K562 (cell line): ENCODE measurements around the gene LRGUK. TPM values are rescaled to one million over a fixed set of nuclear protein-coding genes. Genes with fewer than 3 reads are reported as not detected.
A peak's percentile ranks its signal among the peaks of the same experiment; 100 is the strongest.

Experiments
- EWSR1 ChIP-seq: fragments of 450-650 bp; IDR thresholded peaks from 2 replicates; pipeline ENCODE4 v1.6.1; 2018; ENCODE audit warnings: borderline replicate concordance, mild to moderate bottlenecking, low read depth, moderate library complexity; ENCODE audit not compliant: partially characterized antibody
- NFE2 ChIP-seq: IDR thresholded peaks from 2 replicates; pipeline ENCODE4 v1.6.1; 2014; ENCODE audit warnings: antibody characterized with exemption, low read depth
- ZNF436 ChIP-seq: fragments of 250-450, 450-650 bp; sonication (Bioruptor Pico); formaldehyde crosslinking; IDR thresholded peaks from 2 replicates; pipeline ENCODE4 v1.7.0; 2020; ENCODE audit warnings: mild to moderate bottlenecking
- polyA plus RNA-seq, 8 experiments: library from polyadenylated mRNA; depleted of rRNA in 4 of 8; stranded (reverse) in 5 of 8; unstranded in 3 of 8; fragments of >200 nt; fragmentation: Nextera tagmentation in 2 of 8; fragmentation: Illumina TruSeq in 1 of 8; extraction: Ambion mirVana in 2 of 8; extraction: Trizol in 1 of 8; gene quantifications; 2 replicates each; pipeline versions ENCODE4 v1.2.1 to v1.2.3, GENCODE V29; 2011 to 2014; ENCODE audit warnings: inconsistent platforms in 1 of 8, missing spikeins in 1 of 8
- total RNA-seq, 7 experiments: library from RNA; depleted of rRNA in 6 of 7; stranded (reverse); fragments of >200 nt in 6 of 7; fragmentation: Illumina TruSeq in 2 of 7; extraction: Trizol in 2 of 7; gene quantifications; 2 replicates each; pipeline versions ENCODE4 v1.2.1 to v1.2.3, GENCODE V29; 2011 to 2021; ENCODE audit warnings: low replicate concordance in 1 of 7
- TF ChIP-seq, protein P1 (sequence below), 2 experiments: fragments of 450-650 bp; formaldehyde crosslinking in 1 of 2; IDR thresholded peaks; 2 replicates each; pipeline versions ENCODE4 v1.4.0 to v1.6.1; 2014 to 2020; ENCODE audit warnings: mild to moderate bottlenecking in 2 of 2, borderline replicate concordance in 1 of 2, low read depth in 1 of 2

Gene LRGUK
- total and polyA plus RNA-seq, 9 of the 15 experiments (the other 6 are each of a cell fraction or from before 2014, with no cell fraction given), result 0.04 to 0.33 (median 0.18) TPM

GRCh38 chr7:134298902-134299683 is 172.0 kb downstream of the LRGUK start (continued):
- TF ChIP-seq, protein P1, sequence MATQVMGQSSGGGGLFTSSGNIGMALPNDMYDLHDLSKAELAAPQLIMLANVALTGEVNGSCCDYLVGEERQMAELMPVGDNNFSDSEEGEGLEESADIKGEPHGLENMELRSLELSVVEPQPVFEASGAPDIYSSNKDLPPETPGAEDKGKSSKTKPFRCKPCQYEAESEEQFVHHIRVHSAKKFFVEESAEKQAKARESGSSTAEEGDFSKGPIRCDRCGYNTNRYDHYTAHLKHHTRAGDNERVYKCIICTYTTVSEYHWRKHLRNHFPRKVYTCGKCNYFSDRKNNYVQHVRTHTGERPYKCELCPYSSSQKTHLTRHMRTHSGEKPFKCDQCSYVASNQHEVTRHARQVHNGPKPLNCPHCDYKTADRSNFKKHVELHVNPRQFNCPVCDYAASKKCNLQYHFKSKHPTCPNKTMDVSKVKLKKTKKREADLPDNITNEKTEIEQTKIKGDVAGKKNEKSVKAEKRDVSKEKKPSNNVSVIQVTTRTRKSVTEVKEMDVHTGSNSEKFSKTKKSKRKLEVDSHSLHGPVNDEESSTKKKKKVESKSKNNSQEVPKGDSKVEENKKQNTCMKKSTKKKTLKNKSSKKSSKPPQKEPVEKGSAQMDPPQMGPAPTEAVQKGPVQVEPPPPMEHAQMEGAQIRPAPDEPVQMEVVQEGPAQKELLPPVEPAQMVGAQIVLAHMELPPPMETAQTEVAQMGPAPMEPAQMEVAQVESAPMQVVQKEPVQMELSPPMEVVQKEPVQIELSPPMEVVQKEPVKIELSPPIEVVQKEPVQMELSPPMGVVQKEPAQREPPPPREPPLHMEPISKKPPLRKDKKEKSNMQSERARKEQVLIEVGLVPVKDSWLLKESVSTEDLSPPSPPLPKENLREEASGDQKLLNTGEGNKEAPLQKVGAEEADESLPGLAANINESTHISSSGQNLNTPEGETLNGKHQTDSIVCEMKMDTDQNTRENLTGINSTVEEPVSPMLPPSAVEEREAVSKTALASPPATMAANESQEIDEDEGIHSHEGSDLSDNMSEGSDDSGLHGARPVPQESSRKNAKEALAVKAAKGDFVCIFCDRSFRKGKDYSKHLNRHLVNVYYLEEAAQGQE (IDR thresholded peaks at IDR 0.05; ENCODE audit: borderline replicate concordance), result peak; percentile 5; the same call in 1 of the 2 replicates
- TF ChIP-seq, protein P1 (CRISPR knock-in tag; IDR thresholded peaks at IDR 0.05; ENCODE audit: low read depth), result no peak
- TF ChIP-seq EWSR1 (no peak), NFE2 (peak; percentile 28; the same call in 1 of the 2 replicates), ZNF436 (CRISPR knock-in tag) (no peak)
